CD4-positive, alpha-beta T cell (primary cell): ENCODE data around the gene LRP1B. TPM values are rescaled to one million over a fixed set of nuclear protein-coding genes. Genes with fewer than 3 reads are reported as not detected.

Experiments
- ATAC-seq: fragments of 200-7000 bp; cut with Tn5 transposase; one replicate; pipeline ENCODE4 v1.10.0; 2022; ENCODE audit warnings: mild to moderate bottlenecking; ENCODE audit not compliant: poor library complexity
- CTCF ChIA-PET: fragments of 350-600 bp; sonication (Branson Sonifier 250); formaldehyde crosslinking; loops from one replicate; lab custom pipeline; 2021; ENCODE audit warnings: antibody characterized with exemption, inconsistent platforms; lab: Charles Lee
- POLR2A ChIA-PET: fragments of 350-600 bp; sonication (Branson Sonifier 250); formaldehyde crosslinking; loops from one replicate; lab custom pipeline; 2021; ENCODE audit warnings: antibody characterized with exemption, inconsistent platforms; lab: Charles Lee
- DNase-seq, 14 experiments: peaks; one replicate each; pipeline ENCODE4 v3.0.0-alpha.2; 2013 to 2020; ENCODE audit warnings: mixed read lengths in 2 of 14
- H3K27ac ChIP-seq, 2 donors: one replicate each; pipeline versions ENCODE4 v1.5.1 to v1.7.0; 2013; ENCODE audit warnings: low read length in 2 of 2, low read depth in 1 of 2, mild to moderate bottlenecking in 1 of 2
- H3K27me3 ChIP-seq, 2 experiments: 1 replicate in 1 of 2; 2 replicates in 1 of 2; pipeline versions ENCODE4 v1.6.1 to v1.7.0; 2013; ENCODE audit warnings: low read length in 2 of 2, control low read depth in 1 of 2, mild to moderate bottlenecking in 1 of 2, moderate library complexity in 1 of 2; ENCODE audit not compliant: insufficient read depth in 2 of 2, control insufficient read depth in 1 of 2
- H3K36me3 ChIP-seq: one replicate; pipeline ENCODE4 v1.6.1; 2013; ENCODE audit warnings: low read length, control low read depth; ENCODE audit not compliant: insufficient read depth
- H3K4me1 ChIP-seq: one replicate; pipeline ENCODE4 v1.6.1; 2013; ENCODE audit warnings: low read length, control low read depth; ENCODE audit not compliant: insufficient read depth
- H3K4me3 ChIP-seq: one replicate; pipeline ENCODE4 v1.5.1; 2013; ENCODE audit warnings: mild to moderate bottlenecking, low read length, moderate library complexity
- H3K9me3 ChIP-seq, 2 experiments: 1 replicate in 1 of 2; 2 replicates in 1 of 2; pipeline versions ENCODE4 v1.6.1 to v1.7.0; 2013; ENCODE audit warnings: low read length in 2 of 2, mild to moderate bottlenecking in 2 of 2, control low read depth in 1 of 2, moderate library complexity in 1 of 2; ENCODE audit not compliant: control insufficient read depth in 1 of 2, insufficient read depth in 1 of 2
- H3K27ac Mint-ChIP-seq: one replicate; pipeline ENCODE4 v1.8.0; 2020; ENCODE audit warnings: mixed read lengths
- H3K27me3 Mint-ChIP-seq: one replicate; pipeline ENCODE4 v1.8.0; 2021; ENCODE audit warnings: mixed read lengths
- H3K36me3 Mint-ChIP-seq: one replicate; pipeline ENCODE4 v1.8.0; 2021; ENCODE audit warnings: low read depth, mixed read lengths
- H3K4me1 Mint-ChIP-seq: one replicate; pipeline ENCODE4 v1.8.0; 2021; ENCODE audit warnings: low read depth, mixed read lengths
- H3K4me3 Mint-ChIP-seq: one replicate; pipeline ENCODE4 v1.8.0; 2020; ENCODE audit warnings: mild to moderate bottlenecking, mixed read lengths
- H3K9me3 Mint-ChIP-seq: one replicate; pipeline ENCODE4 v1.8.0; 2020; ENCODE audit warnings: mixed read lengths
- CTCF ChIP-seq: fragments of 200-600 bp; IDR thresholded peaks from one replicate; pipeline ENCODE4 v1.8.0; 2022; ENCODE audit warnings: antibody characterized with exemption, mild to moderate bottlenecking
- intact Hi-C, 2 experiments: fragments of 100-400 bp; cut with DNase I in 1 of 2; cut with micrococcal nuclease in 1 of 2; formaldehyde crosslinking; loops; one replicate each; pipeline versions ENCODE4 v1.15.1 to v1.9.0; 2023 to 2025; cut with DNase I, micrococcal nuclease
- total RNA-seq, 174 experiments: library from RNA in 2 of 174; stranded (reverse) in 2 of 174; gene quantifications; one replicate each; pipeline ENCODE4 v1.2.3 and lab custom pipeline; 2021 to 2026

Gene LRP1B
- total RNA-seq, 2 experiments from 2014 or later, result not detected

GRCh38 chr2:141411419-141411818 is 719.4 kb downstream of the LRP1B start:
- Histone ChIP-seq H3K4me3 (no peak overlapping the region), H3K27ac (no peak overlapping the region), H3K27me3 (no peaks in the 10 kb centered on the region), H3K4me1 (no peaks in the 10 kb centered on the region), H3K36me3 (no peaks in the 10 kb centered on the region), H3K9me3 (peaks cover 5 to 12% of the 10 kb centered on the region in 2 experiments)
- no peaks in the 10 kb centered on the region for H3K27me3 Mint-ChIP-seq
- ChIA-PET CTCF (no interaction called here), POLR2A (no interaction called here)
- peaks cover 2% of the 10 kb centered on the region for H3K9me3 Mint-ChIP-seq
- TF ChIP-seq CTCF, result no peak
- ATAC-seq (no peak), DNase-seq (no peak)
- intact Hi-C loops, result no loop called here
- H3K4me1 Mint-ChIP-seq, result no peaks in the 10 kb centered on the region
- no peak overlapping the region for H3K27ac Mint-ChIP-seq
- H3K4me3 Mint-ChIP-seq, result no peak overlapping the region
- H3K36me3 Mint-ChIP-seq, result no peaks in the 10 kb centered on the region

- peaks cover 5% of the 10 kb centered on the region for H3K9me3 Mint-ChIP-seq
- no peak for ATAC-seq
- H3K4me3 Mint-ChIP-seq, result no peak overlapping the region
- Histone ChIP-seq H3K9me3 (peaks cover 0 to 7% of the 10 kb centered on the region in 2 experiments), H3K27ac (no peak overlapping the region), H3K36me3 (no peaks in the 10 kb centered on the region), H3K4me1 (no peaks in the 10 kb centered on the region), H3K27me3 (no peaks in the 10 kb centered on the region), H3K4me3 (no peak overlapping the region)
- DNase-seq, result no peak
- H3K27ac Mint-ChIP-seq, result no peak overlapping the region
- H3K4me1 Mint-ChIP-seq, result no peaks in the 10 kb centered on the region
- POLR2A ChIA-PET, result no interaction called here
- no peaks in the 10 kb centered on the region for H3K27me3 Mint-ChIP-seq
- intact Hi-C loops, result no loop called here
- no peaks in the 10 kb centered on the region for H3K36me3 Mint-ChIP-seq
- CTCF ChIA-PET, result no interaction called here
- no peak for TF ChIP-seq CTCF
Observed at GRCh38 chr2:141399270-141399669, 731.5 kb downstream of the LRP1B start.

- ATAC-seq, result no peak
- no peak for TF ChIP-seq CTCF
- Mint-ChIP-seq H3K27me3 (no peaks in the 10 kb centered on the region), H3K4me3 (no peak overlapping the region), H3K9me3 (peaks cover 3% of the 10 kb centered on the region), H3K36me3 (no peaks in the 10 kb centered on the region), H3K27ac (no peak overlapping the region), H3K4me1 (no peaks in the 10 kb centered on the region)
- POLR2A ChIA-PET, result no interaction called here
- Histone ChIP-seq H3K4me1 (no peaks in the 10 kb centered on the region), H3K36me3 (no peaks in the 10 kb centered on the region), H3K27ac (no peak overlapping the region), H3K4me3 (no peak overlapping the region), H3K9me3 (peaks cover 0 to 7% of the 10 kb centered on the region in 2 experiments), H3K27me3 (no peaks in the 10 kb centered on the region)
- intact Hi-C loops, result loop anchor here in 1 of 2 experiments (2.0 kb wide), 1 partner anchor 30 kb away; no protein-coding TSS in a partner anchor
- CTCF ChIA-PET, result no interaction called here
- no peak for DNase-seq
Observed at GRCh38 chr2:141393214-141393545, 737.6 kb downstream of the LRP1B start.
